Fibroblast of skin of right quadriceps (primary cell): ENCODE data around the gene DDRGK1.
A peak's percentile ranks its signal among the peaks of the same experiment; 100 is the strongest.
"Not testable (repeated sequence)": the region's sequence is repeated elsewhere in the genome, so short reads cannot be mapped to it uniquely, and the experiment has no call there.

ENCODE experiments used
- DNase-seq: peaks from one replicate; pipeline ENCODE4 v3.0.0-alpha.2; 2013

The DDRGK1 gene

DNA sequence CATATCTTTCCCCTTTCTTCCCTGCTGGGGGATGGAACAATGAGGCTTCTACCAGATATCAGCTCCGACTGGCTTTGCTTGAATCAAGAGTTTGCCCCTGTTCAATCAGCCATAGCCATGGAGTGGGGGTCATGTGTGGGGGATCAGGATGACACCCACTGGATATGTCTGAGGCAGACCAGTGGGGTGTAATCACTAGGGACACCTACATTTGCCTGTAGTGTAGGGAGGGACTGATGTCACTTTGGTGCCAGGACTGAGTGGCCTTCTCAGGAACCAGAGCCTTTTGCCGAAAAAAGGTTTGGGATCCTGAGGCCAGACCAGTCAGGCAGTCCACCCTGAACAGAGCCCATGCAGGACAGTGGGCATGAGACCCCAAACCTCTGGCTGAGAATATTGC, 5.9 kb upstream of the DDRGK1 start:
- DNase-seq = no peak

DNA sequence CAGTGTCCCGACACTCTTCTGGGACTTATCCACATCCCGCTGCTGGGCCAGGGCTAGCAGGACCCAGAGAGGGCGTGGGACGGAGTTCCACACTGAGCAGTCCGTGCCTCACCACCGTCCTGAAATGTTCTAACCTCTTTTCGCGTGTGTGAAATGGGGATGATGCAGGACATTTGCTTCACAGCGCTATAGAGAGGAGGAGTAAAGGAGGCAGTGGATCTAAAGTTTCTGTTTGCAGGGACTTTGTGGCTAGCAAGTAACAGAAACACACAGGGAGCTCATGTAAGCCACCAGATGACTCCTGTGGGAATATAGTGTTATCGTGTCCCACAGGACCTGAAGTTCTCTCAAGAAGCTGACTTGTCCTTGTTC, 5.5 kb upstream of the DDRGK1 start:
- DNase-seq = no peak

DNA sequence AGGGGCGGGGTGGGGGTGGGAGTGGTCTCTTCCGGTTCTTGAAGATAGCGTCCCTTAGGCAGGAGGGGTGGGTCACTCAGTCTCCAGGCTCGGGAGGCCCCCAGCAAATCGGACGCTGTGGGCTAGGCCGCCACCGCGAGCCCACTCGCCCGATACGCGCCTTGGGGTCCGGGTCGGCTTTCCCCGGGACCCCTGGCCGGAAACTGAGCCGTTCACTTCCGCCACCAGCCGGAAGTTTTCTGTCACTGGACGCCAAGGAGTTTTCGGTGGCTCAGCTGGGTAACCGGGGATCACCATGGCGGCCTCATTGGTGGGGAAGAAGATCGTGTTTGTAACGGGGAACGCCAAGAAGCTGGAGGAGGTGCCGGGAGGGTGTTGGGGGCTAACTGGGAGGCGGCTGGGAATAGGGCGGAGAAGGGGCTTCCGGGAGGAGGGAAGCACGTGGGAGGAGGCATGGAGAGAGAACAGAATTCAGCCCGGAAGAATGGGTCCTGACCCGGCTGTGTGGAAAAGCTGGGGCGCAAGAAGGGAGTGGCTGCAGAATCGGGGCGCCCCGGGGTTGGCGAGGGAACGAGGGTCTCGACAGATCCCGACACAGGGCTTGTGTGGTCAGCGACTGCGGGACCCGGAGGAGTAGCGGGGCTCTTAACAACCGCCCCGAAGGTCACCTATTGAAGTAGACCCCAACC, 4.9 kb upstream of the DDRGK1 start, which contains the start of gene ITPA:
ITPA (plus strand) TSS at position 242 of the 689 bp plus-strand sequence; CDS start at position 296, 54 bp downstream.
- DNase-seq = peak; percentile 43

DNA sequence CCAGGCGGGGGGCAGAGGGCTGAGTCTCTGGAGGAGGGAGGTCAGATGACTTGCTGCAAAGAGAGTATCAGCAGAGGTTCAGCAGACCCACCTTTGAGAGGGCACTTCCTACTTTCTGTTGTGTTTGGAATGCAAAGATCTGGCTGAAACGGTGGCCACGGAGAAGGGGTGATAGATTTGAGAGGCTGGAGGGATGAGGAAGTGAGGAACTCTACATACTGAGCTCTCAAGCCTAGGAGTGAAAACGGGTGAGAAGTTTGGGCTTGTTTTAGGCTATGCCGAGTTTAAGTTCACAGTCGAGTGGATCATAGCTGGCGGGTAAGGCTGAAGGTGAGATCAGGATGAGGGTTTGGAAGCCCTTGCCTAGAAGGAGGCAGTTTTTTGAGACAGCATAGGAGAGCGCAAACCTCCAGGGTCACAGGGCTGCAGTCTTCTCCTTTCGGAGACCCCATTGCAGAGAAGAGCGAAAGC, 4.3 kb upstream of the DDRGK1 start:
- DNase-seq = no peak

DNA sequence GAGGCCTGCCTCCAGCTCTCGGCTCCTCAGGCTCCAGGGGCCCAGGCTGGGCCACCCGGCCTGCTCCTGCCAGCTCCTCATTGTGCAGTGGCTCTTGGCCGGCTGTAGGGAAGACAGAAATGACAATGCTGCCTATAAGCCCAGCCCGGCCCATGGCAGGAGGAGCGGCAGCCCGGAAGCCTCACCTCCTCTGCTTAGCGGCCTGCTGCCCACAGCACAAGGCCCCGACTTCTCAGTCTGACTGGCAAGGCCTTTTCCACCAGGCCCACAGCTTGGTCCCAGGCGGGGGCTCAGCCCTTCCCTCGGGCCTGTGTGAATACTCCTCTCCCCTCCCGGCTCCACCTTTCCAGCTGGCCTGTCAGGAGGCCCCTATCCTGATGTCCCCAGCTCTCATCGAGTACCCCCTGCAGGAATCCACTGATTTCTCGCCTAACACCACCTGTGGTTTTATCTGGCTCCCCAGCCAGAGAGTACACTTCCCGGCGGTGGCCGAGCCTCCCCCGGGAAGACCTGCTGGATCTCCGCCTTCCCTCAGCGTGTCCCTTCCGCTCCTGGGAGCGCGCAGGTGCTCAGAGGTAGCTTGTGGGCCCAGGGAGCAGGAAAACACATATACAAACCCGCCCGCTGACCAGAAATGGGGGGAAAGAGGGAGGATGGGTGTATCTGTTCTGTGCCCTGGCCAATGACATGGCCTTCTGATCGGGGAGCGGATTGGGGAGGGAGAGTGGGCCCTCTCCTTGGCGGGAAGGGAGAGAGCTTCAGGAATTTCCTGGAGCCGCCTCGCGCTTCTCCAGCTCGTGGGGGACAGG, 963 bp downstream of the DDRGK1 start:
- DNase-seq = no peak

DNA sequence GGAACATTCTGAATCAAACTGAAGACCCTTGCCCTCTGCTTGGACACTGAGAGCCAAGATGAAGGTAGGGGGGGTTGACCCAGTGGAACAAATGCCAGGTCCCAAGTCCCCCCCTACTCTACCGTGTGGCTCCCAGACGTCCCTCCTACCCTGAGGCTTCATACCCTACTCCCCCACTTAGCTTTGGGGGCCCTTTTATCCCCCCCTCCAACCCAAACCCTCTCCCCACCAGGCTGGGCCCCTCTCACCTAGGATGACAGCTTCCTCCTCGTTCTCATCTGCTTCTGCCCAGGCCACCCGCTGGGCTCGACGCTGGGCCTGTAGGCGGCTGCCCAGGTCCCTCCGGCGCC, 1.5 kb downstream of the DDRGK1 start:
- no peak for DNase-seq

DNA sequence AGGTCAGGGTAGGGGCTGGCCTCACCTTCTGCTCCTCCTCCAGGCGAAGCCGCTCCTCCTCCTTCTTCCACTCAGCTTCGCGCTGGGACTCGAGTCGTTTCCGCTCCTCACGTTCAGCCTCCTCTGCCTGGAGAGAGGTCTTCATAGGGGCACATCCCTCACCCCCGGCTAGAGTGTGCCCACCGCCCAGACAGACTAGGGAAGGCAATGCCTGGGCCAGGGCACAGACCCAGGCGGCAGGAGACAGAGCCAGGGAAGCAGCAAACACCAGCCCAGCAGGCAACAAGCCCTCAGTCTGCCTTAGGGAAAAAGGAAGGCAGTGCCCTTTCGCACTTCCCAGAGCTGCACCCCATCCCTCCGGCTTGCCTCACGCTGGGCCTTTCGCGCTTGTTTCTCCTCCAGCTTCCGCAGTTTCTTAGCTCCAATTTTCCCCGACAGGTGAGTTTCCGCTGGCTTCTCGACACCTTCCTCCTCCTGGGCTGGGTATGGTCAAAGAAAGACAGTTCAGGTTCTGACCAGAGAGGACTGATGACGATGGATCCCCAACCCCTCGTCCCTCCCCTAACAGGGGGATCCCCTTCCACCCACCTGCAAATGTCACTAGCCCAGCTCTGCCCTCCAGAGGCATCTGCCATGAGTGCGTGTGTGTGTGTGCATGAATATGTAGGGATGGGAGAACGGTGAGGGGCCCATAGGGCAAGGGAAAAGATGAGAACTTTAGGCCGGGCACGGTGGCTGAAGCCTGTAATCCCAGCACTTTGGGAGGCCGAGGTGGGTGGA, 4.3 kb downstream of the DDRGK1 start:
- DNase-seq = no peak

DNA sequence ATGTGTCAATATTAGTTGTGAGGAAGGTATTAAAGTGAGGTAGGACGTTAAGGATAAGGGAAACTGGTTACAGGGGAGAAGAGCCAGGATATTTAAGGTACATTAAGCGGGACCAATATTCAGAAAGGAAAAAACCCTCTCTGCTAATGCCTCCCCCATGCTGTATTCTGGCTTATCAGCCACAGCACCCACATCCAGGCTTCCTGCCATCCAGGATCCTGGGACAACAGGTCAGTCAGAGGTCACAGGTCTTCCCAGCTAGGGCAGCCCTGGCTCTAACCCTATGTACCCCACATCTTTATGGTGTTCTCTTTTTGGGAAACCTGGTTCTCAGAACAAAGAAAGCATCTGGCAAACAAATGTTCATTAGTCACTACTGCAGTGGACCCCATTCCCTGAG, 5.3 kb downstream of the DDRGK1 start:
- DNase-seq = no peak

DNA sequence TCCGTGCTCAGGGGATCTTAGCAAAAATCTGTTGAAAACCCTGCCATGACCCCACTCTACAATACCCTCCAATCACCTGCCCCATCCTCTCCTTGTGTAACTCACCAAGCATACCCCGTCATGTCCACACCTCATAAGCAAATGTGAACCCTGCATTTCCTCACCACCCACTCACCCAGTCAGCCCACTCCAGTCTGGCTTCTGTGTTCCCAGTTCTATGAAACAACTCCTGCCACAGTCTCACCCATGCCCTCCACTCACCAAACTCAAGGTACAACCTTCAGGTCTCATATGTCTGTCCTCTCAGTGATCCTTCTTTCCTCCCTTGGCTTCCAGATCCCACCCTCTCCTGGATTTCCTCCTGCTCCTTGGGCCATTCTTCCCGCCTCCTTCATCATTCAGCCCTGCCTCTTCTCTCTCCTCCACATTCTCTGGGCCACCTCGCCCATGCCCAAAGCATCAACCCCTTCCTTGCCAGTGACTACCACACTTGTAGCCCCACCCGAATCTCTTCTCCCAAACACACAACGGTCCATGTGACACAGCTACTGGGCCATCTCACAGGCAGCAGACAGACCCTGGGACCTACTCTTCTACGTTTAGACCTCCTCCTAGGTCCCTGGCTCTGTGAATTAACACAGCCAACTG, 8.8 kb downstream of the DDRGK1 start:
- no peak for DNase-seq

DNA sequence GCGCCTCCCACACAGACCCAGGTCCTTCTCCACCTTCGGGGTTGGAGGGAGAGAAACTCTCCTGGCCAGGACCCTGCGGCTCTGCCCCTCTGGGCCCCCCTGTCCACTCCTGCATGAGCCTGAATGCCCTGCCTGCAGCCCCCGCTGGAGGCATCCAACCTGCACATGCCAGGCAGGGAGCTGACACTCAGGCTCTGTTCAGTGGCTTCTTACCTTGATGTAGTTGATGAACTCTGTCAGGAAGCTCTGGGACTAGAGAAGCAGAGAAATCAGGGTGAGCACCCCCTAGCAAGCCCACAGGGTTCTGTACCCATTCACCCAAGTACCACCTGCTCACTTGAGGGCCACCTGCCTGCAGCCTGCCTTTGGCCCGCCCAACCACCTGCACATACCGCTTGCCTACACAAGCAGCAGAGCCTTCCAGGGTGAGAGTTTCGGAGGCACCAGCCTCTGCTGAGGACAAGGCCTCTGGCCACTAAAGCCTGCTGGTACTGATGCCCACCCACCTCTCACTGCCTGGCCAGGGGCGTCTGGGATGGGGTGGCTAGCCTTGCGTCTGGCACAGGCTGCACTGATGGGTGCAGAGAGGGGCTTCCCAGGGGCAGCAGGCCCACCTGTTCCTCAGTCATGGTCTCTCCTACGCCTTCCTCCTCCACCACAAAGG, 9.7 kb downstream of the DDRGK1 start:
- no peak for DNase-seq

DNA sequence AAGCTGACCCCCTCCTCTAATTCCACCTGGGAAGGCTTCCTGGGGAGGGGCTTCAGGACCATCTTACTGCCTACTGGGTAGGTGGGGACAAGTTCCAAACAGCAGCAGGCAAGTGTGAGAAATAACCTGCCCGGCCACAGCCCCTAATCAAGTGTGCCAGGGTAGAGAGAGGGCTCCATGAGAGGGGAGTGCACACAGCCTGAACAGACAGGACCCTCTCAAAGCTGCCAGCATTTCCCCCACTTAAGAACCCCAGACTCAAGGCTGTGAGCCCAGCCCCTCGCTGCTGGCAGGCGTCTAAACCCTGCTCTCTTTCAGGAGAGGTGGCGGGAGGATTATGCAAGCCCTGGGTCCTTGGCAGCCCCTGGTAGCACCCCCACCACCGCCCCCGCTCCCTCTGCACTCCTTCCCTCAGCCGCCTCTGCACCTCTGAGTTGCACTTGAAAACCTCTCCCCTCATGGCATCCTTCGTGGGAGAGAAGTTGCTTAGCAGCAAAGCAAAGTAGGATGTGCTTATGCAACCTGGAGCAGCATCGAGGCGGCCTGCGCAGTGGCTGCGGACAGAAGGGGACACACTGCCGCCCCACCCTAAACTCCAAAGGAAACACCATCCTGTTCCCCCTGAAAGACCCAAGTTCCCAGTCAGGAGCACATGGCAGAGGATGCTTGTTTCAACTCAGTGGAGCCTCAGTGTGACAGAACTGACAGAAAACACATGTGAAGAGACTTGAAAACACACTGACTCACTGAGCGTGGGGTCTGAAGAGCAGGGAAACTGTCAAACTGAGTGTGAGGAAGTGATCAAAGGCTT, 10.5 kb downstream of the DDRGK1 start:
- no peak for DNase-seq

DNA sequence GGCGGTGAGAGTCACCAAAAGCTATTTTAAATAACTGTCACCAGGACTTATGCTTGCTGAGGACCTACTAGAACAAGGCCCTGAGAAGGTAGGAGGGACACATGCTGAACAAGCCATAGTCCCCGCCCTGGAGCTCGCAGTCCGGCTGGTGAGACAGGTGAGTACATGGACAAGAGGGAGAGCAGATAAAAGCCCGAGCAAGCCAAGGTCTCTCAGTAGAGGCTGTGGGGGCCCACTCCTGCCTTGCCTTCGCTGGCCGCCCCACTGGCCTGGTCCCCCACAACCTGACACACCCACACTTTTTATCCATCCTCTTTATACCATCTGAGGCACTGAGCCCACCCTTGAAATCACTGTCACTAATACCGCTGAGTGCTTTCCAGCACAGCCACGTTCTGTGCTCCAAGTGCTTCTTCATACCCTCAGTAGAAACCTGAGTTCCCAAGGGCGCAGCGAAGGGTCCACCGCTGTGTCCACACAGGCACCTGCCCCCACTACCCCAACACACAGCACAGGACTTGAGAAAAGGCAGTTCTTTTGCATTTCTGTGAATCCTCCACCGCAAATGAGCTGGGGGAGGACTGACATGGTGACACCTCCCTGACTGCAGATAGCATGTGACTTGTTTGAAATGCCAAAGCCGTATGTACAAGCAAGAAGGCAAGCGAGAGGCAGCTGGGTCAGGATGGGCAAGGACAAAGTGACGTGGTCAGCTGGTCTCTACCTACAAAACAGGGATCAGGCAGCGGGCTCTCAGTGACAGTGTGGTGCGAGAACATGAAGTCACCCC, 12.1 kb downstream of the DDRGK1 start:
- no peak for DNase-seq

DNA sequence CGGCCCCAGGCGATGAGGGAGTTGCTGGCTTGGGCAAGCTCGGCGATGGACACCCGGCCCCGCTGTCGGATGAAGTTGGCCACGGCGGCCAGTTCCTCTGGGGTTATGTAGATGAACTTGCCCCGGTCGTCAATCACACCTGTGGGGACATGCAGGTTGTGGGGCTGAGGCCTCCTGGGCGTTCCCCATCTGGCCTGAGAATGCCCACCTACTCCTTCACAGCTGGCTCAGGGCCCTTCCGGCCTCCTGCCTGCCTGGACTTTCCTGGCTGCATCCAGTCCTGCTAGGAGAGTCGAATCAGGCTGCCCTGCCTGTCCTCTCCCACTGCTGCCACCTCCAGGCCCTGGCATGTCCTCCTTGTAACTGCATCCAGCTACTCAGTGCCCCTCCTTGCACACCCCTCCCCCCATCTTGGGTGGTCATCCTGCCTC, 13.8 kb downstream of the DDRGK1 start:
- no peak for DNase-seq

DNA sequence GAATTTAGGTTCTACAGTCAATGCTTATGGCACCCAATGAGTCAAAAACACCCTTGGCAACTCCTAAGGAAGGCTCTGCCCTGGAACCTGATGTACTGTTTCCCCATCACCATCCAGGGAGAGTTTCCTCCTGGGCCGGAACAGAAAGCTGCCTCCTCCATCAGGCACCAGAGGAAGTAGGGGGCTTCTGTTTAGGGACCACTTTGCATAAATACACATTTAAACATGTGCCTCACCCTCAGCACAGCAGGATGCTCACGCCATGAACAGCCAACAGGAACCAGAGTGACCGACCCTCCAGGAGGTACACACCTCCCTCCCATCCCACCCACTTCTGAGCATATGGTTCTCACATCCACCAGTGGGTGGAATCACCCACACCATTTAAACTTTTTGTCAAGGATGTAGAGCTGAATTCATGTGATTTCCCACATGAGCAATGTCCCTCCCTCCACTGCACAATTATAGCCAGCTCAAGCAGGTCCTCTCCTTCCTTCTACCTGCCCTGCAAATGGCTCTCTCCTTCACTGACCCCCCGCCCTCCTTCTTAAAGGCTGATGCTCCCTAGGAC, 14.8 kb downstream of the DDRGK1 start:
- no peak for DNase-seq

DNA sequence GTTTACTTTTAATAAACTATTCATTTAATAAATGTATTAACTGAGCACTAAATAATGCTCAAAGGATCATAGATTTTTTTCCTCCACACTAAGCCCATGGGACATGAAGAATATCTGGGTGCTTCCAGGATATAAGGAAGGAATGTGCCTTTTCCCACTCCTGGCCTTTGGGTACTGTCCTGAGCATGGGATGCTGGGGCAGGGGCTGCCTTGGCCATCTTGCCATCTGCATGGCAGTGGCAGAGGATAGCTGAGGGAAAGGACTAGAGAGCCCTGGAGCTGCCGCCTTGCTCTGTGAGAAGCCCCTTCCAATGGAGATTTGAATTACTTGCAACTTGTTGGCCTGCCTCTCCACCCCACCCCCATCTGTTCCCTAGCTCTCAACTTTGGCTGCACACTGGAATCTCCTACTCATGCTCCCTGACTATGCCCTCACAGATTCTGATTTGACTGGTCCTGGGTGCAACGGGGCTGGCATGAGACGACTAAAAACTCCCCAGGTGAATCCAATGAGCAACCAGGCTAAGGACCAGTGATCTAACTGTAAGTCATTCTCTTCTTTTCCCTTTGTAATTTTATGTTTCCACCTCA, 15.6 kb downstream of the DDRGK1 start:
- DNase-seq = no peak

DNA sequence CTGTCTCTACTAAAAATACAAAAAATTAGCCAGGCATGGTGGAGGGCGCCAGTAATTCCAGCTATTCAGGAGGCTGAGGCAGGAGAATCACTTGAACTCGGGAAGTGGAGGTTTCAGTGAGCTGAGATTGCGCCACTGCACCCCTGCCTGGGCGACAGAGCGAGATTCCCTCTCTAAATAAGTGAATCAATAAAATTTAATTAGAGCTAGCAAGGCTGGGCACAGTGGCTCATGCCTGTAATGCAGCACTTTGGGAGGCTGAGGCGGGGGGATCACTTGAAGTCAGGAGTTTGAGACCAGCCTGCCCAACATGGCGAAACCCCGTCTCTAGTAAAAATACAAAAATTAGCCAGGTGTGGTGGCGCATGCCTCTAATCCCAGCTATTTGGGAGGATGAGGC, 16.6 kb downstream of the DDRGK1 start:
- not testable (repeated sequence) for DNase-seq

DNA sequence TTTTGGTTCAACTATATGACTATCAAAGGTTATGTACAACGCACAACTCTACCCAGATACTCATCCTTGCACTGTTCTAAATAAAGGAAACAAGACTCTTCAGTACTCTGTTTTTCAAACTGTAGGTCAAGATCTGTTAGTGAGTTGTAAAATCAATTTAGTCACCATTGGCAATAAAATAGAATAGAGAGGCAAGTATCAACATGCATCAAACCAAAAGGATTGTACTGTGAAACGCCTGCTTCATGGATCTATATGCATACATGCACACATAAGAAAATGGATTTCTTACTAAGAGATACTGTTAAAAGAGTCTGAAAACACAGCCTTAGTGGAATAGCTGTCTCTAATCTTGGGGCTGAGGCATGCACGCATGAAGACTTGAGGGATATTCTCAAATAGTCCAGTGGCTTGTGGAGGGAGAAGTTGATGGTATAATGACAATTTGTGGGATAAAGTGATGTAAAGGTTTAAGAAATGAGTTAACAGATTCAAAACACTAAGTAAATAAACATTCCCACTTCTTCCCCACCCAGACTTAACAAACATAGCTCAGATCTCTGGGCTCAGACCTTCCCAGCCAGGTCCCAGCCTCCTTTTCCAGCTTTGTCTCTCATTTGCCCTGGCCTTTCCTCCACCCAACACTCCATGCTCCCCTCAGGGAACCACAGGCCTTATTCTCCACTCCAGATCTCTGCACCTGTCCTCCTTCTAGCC, 20.4 kb downstream of the DDRGK1 start:
- DNase-seq = no peak

DNA sequence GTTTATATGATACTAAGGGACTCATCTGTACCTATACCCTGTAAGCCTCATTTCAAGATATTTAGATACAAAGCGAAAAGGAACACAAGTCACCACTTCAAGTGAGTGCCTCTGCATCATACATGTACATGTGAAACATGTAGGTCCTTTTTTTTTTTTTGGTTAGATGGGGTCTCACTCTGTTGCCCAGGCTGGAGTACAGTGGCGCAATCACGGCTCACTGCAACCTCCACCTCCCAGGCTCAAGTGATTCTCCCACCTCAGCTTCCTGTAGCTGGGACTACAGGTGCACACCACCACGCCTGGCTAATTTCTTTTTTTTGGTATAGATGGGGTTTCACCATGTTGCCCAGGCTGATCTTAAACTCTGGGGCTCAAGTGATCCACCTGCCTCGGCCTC, 22.1 kb downstream of the DDRGK1 start:
- not testable (repeated sequence) for DNase-seq

DNA sequence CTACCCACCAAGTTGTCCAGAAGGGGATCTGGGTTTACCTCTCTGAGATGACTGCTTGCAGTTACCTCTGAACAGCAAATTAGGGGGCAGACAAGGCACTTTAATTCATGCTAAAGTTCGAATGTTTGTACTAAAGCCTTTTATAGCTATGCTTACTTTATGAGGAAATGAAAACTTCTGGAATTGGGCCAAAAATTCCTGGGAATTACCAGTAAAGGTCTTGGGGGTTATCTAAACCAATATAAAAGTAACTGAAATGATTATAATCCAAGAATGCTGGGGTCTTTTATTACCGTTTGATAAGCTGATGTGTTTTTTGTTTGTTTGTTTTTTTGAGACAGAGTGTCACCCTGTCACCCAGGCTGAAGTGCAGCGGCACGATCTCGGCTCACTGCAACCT, 23.2 kb downstream of the DDRGK1 start:
- no peak for DNase-seq
